H1 (cell line): ENCODE measurements around the gene CLTCL1. TPM values are rescaled to one million over a fixed set of nuclear protein-coding genes. Genes with fewer than 3 reads are reported as not detected.
A peak's percentile ranks its signal among the peaks of the same experiment; 100 is the strongest.

Experiments
- CTCF ChIA-PET: fragments of 300-600 bp; sonication (Branson Sonifier 250); formaldehyde crosslinking; loops from one replicate; lab custom pipeline; 2021; ENCODE audit not compliant: partially characterized antibody; lab: Charles Lee
- POLR2A ChIA-PET: fragments of 300-600 bp; sonication (Branson Sonifier 250); formaldehyde crosslinking; loops from one replicate; lab custom pipeline; 2021; ENCODE audit warnings: inconsistent platforms; ENCODE audit not compliant: partially characterized antibody; lab: Charles Lee
- DNase-seq, 2 experiments: peaks; one replicate each; pipeline versions ENCODE4 v3.0.0 to v3.0.0-alpha.2; 2010 to 2022; ENCODE audit warnings: low spot score in 2 of 2, low read depth in 1 of 2, mixed read lengths in 1 of 2
- FAIRE-seq: peaks from 2 replicates; lab custom pipeline; 2011; peaks lifted over from hg19 to GRCh38; lab: Jason Lieb, UNC
- H2AFZ ChIP-seq: 2 replicates; pipeline ENCODE4 v1.8.1; 2012; ENCODE audit warnings: low read length, inconsistent platforms
- H2AK5ac ChIP-seq: 2 replicates; pipeline ENCODE4 v1.6.1; 2013; ENCODE audit warnings: low read depth, low read length
- H2BK120ac ChIP-seq: replicated peaks from 2 replicates; pipeline ENCODE3; 2013; ENCODE audit warnings: low read depth, low read length, inconsistent platforms
- H2BK12ac ChIP-seq: 2 replicates; pipeline ENCODE4 v1.6.1; 2013; ENCODE audit warnings: low read depth, low read length
- H2BK15ac ChIP-seq: 2 replicates; pipeline ENCODE4 v1.6.1; 2013; ENCODE audit warnings: low read length
- H2BK20ac ChIP-seq: 2 replicates; pipeline ENCODE4 v1.6.1; 2013; ENCODE audit warnings: low read length
- H2BK5ac ChIP-seq: 2 replicates; pipeline ENCODE4 v1.6.1; 2013; ENCODE audit warnings: low read depth, low read length
- H3K14ac ChIP-seq: 2 replicates; pipeline ENCODE4 v1.6.1; 2013; ENCODE audit warnings: inconsistent platforms; ENCODE audit not compliant: insufficient read length
- H3K18ac ChIP-seq: 2 replicates; pipeline ENCODE4 v1.6.1; 2013; ENCODE audit warnings: low read length; ENCODE audit errors: extremely low read depth
- H3K23ac ChIP-seq: 2 replicates; pipeline ENCODE4 v1.6.1; 2013; ENCODE audit warnings: inconsistent platforms; ENCODE audit not compliant: insufficient read length
- H3K23me2 ChIP-seq: 2 replicates; pipeline ENCODE4 v1.6.1; 2013; ENCODE audit warnings: low read depth, low read length
- H3K27ac ChIP-seq: 2 replicates; pipeline ENCODE4 v1.6.1; 2011; ENCODE audit warnings: low read depth, low read length, inconsistent platforms
- H3K27me3 ChIP-seq, 4 experiments: replicated peaks in 1 of 4; 1 replicate in 1 of 4; 2 replicates in 3 of 4; pipeline versions ENCODE4 v1.6.1 to v1.8.1; 2011 to 2013; ENCODE audit warnings: low read length in 3 of 4, mild to moderate bottlenecking in 3 of 4, inconsistent platforms in 2 of 4, mixed read lengths in 2 of 4, moderate library complexity in 1 of 4; ENCODE audit not compliant: control insufficient read depth in 3 of 4, insufficient read depth in 3 of 4; ENCODE audit errors: extremely low read depth in 1 of 4
- H3K36me3 ChIP-seq, 4 experiments: 2 replicates each; pipeline versions ENCODE4 v1.6.1 to v1.8.1; 2011 to 2013; ENCODE audit warnings: mild to moderate bottlenecking in 4 of 4, low read length in 3 of 4, moderate library complexity in 2 of 4, control low read depth in 1 of 4, inconsistent platforms in 1 of 4; ENCODE audit not compliant: insufficient read depth in 4 of 4, control insufficient read depth in 2 of 4
- H3K4ac ChIP-seq: replicated peaks from 2 replicates; pipeline ENCODE3; 2013; ENCODE audit warnings: low read length, low read depth, mixed read lengths, inconsistent platforms; ENCODE audit not compliant: insufficient read length
- H3K4me1 ChIP-seq, 4 experiments: replicated peaks in 1 of 4; 1 replicate in 1 of 4; 2 replicates in 3 of 4; pipeline versions ENCODE4 v1.6.1 to v1.8.1; 2011 to 2013; ENCODE audit warnings: low read length in 3 of 4, inconsistent platforms in 2 of 4, mixed read lengths in 1 of 4; ENCODE audit not compliant: insufficient read depth in 4 of 4, control insufficient read depth in 3 of 4
- H3K4me2 ChIP-seq, 2 experiments: 2 replicates each; pipeline versions ENCODE4 v1.6.1 to v1.8.1; 2011 to 2013; ENCODE audit warnings: low read depth in 2 of 2, low read length in 2 of 2, control low read depth in 1 of 2, inconsistent platforms in 1 of 2, mild to moderate bottlenecking in 1 of 2; ENCODE audit not compliant: insufficient read depth in 1 of 2
- H3K4me3 ChIP-seq, 4 experiments: fragments of 200-600, 300-600 bp in 1 of 4; sonication (generic), shearing (Covaris generic), sonication (Bioruptor Twin) in 1 of 4; 2 replicates each; pipeline versions ENCODE4 v1.5.1 to v1.8.1; 2011 to 2016; ENCODE audit warnings: low read length in 4 of 4, low read depth in 3 of 4, control low read depth in 2 of 4, inconsistent platforms in 2 of 4, mild to moderate bottlenecking in 2 of 4, mixed read lengths in 1 of 4, moderate library complexity in 1 of 4; ENCODE audit not compliant: insufficient read depth in 2 of 4; ENCODE audit errors: extremely low read depth in 1 of 4
- H3K56ac ChIP-seq: replicated peaks from 2 replicates; pipeline ENCODE3; 2013; ENCODE audit warnings: low read depth, mild to moderate bottlenecking, mixed read lengths, low read length, inconsistent platforms; ENCODE audit not compliant: insufficient read length
- H3K79me1 ChIP-seq: 2 replicates; pipeline ENCODE4 v1.6.1; 2013; ENCODE audit warnings: low read depth, low read length, control low read depth
- H3K79me2 ChIP-seq, 2 experiments: 2 replicates each; pipeline versions ENCODE4 v1.6.1 to v1.8.1; 2012 to 2013; ENCODE audit warnings: low read length in 2 of 2, mild to moderate bottlenecking in 2 of 2, inconsistent platforms in 1 of 2; ENCODE audit not compliant: insufficient read depth in 2 of 2, control insufficient read depth in 1 of 2
- H3K9ac ChIP-seq, 4 experiments: replicated peaks in 1 of 4; 1 replicate in 1 of 4; 2 replicates in 3 of 4; pipeline versions ENCODE4 v1.6.1 to v1.8.1; 2011 to 2013; ENCODE audit warnings: low read depth in 3 of 4, low read length in 3 of 4, control low read depth in 2 of 4, mild to moderate bottlenecking in 2 of 4, moderate library complexity in 2 of 4, inconsistent platforms in 1 of 4; ENCODE audit errors: extremely low read depth in 1 of 4
- H3K9me3 ChIP-seq, 2 experiments: 2 replicates each; pipeline versions ENCODE4 v1.6.1 to v1.8.1; 2012 to 2013; ENCODE audit warnings: mild to moderate bottlenecking in 2 of 2, moderate library complexity in 2 of 2, control low read depth in 1 of 2, inconsistent platforms in 1 of 2, low read depth in 1 of 2, low read length in 1 of 2, mixed read lengths in 1 of 2; ENCODE audit not compliant: insufficient read depth in 2 of 2
- H4K20me1 ChIP-seq, 2 experiments: replicated peaks in 1 of 2; 2 replicates each; pipeline versions ENCODE3 to v1.8.1; 2011 to 2013; ENCODE audit warnings: inconsistent platforms in 2 of 2, low read length in 2 of 2, mild to moderate bottlenecking in 1 of 2; ENCODE audit not compliant: insufficient read depth in 2 of 2, control insufficient read depth in 1 of 2
- H4K5ac ChIP-seq: 2 replicates; pipeline ENCODE4 v1.6.1; 2013; ENCODE audit warnings: low read length, low read depth, mixed read lengths, inconsistent platforms; ENCODE audit not compliant: insufficient read length
- H4K8ac ChIP-seq: 2 replicates; pipeline ENCODE4 v1.8.0; 2013; ENCODE audit warnings: mild to moderate bottlenecking, moderate library complexity, low read length, inconsistent platforms; ENCODE audit not compliant: insufficient read depth; ENCODE audit errors: extremely low read depth
- H4K91ac ChIP-seq: replicated peaks from 2 replicates; pipeline ENCODE3; 2013; ENCODE audit warnings: low read length, mixed read lengths, inconsistent platforms; ENCODE audit not compliant: insufficient read length
- CTCF ChIP-seq, 3 experiments: IDR thresholded peaks; 1 replicate in 2 of 3; 2 replicates in 1 of 3; pipeline versions ENCODE4 v1.5.1 to v1.6.1; 2011; ENCODE audit warnings: low read length in 3 of 3, mild to moderate bottlenecking in 3 of 3, inconsistent platforms in 2 of 3, low read depth in 1 of 3, moderate library complexity in 1 of 3; ENCODE audit not compliant: insufficient read depth in 1 of 3; ENCODE audit errors: control extremely low read depth in 1 of 3
- RAD21 ChIP-seq, 2 experiments: IDR thresholded peaks in 1 of 2; conservative IDR thresholded peaks in 1 of 2; 2 replicates each; pipeline ENCODE4 v1.6.1; 2011; ENCODE audit warnings: low read depth in 2 of 2, low read length in 2 of 2, improper control_type of control experiment in 1 of 2, inconsistent platforms in 1 of 2, mild to moderate bottlenecking in 1 of 2, moderate library complexity in 1 of 2
- SP1 ChIP-seq: IDR thresholded peaks from 2 replicates; pipeline ENCODE4 v1.6.1; 2011; ENCODE audit warnings: low read depth, low read length
- WGBS, 2 experiments: shearing (Covaris generic) in 1 of 2; methylation state at CpG; one replicate each; pipeline versions ENCODE4 v1.1.6 to v1.1.7; 2013 to 2015; ENCODE audit warnings: low lambda C conversion rate in 2 of 2, mixed read lengths in 2 of 2, inconsistent platforms in 1 of 2, low coverage in 1 of 2, missing lambda C conversion rate in 1 of 2; ENCODE audit not compliant: insufficient replicate concordance in 2 of 2, insufficient coverage in 1 of 2, insufficient read length in 1 of 2; ENCODE audit errors: extremely low coverage in 1 of 2, missing lambda C conversion rate in 1 of 2; 5-methylcytosine and 5-hydroxymethylcytosine counted together
- polyA plus RNA-seq, 7 experiments: library from polyadenylated mRNA; depleted of rRNA in 3 of 7; stranded (reverse) in 5 of 7; unstranded in 2 of 7; fragments of >200 nt in 5 of 7; fragments of 200-250 nt in 2 of 7; gene quantifications; 1 replicate in 5 of 7; 2 replicates in 1 of 7; 4 replicates in 1 of 7; pipeline versions ENCODE4 v1.2.1 to v1.2.3, GENCODE V29; 2011 to 2013; ENCODE audit warnings: missing spikeins in 2 of 7, mixed read lengths in 2 of 7
- total RNA-seq: library from RNA; stranded (reverse); fragmentation: NEBNext Ultra II Directional; extraction: Animal tissue kit (Norgen Biotek cat#: 25700); gene quantifications from 2 replicates; pipeline ENCODE4 v1.2.1, GENCODE V29; 2021

Gene CLTCL1
- total and polyA plus RNA-seq, 2 of the 8 experiments (the other 6 are each of a cell fraction or from before 2014, with no cell fraction given), result 12.4 to 17.0 TPM

- Histone ChIP-seq H2BK5ac (no peak overlapping the region), H3K36me3 (no peaks in the 10 kb centered on the region), H4K5ac (no peak overlapping the region), H2BK120ac (no peak overlapping the region), H3K23me2 (peaks cover 10% of the 10 kb centered on the region), H3K4me3 (no peak overlapping the region), H3K9ac (no peak overlapping the region), H3K18ac (no peak overlapping the region), H2BK20ac (no peak overlapping the region), H3K56ac (no peak overlapping the region), H4K20me1 (peaks cover 2 to 11% of the 10 kb centered on the region in 2 experiments), H3K9me3 (no peaks in the 10 kb centered on the region), H2AFZ (no peak overlapping the region), H3K79me1 (peaks cover 13% of the 10 kb centered on the region), H3K14ac (no peak overlapping the region), H3K4me2 (peak overlapping the region in 1 of 2 experiments; percentile 95; a peak in 1 of 4 replicates), H4K8ac (no peak overlapping the region; the same call in 1 of the 2 replicates), H2BK15ac (peak overlapping the region; percentile 61; the same call in 1 of the 2 replicates), H3K79me2 (peaks cover 5 to 17% of the 10 kb centered on the region in 2 experiments; a peak in 3 of 4 replicates), H2AK5ac (no peak overlapping the region), H3K4me1 (peaks cover 0 to 20% (median 13%) of the 10 kb centered on the region in 4 experiments; a peak in 6 of 7 replicates), H3K27ac (no peak overlapping the region), H4K91ac (no peak overlapping the region), H3K4ac (no peak overlapping the region), H3K23ac (no peak overlapping the region), H3K27me3 (peaks cover 20 to 46% (median 38%) of the 10 kb centered on the region in 4 experiments), H2BK12ac (no peak overlapping the region)
- POLR2A ChIA-PET, result interaction anchor here (1.5 to 2.2 kb wide), 2 partner anchors 9 to 41 kb away, joined by 4 to 9 read pairs; no protein-coding TSS in a partner anchor
- CTCF ChIA-PET, result interaction anchor here (1.1 to 2.3 kb wide), 6 partner anchors 10 to 119 kb away, joined by 3 to 11 read pairs (median 5); partner anchors contain the start of gene ESS2
- WGBS, 2 experiments, result 88% methylated on average over 17 of the region's 17 CpGs; no CpG with 5 or more reads in 1 of the 2 experiments
- FAIRE-seq, result no peak
- TF ChIP-seq RAD21 (IDR thresholded peaks at IDR 0.05 in 1 of 2, conservative IDR thresholded peaks at IDR 0.05 in 1 of 2; ENCODE audit: low read depth in 2 of 2, low read length in 2 of 2) (peak; percentile 24 to 43; a peak in 3 of 4 replicates), SP1 (no peak), CTCF (IDR thresholded peaks at IDR 0.05; ENCODE audit: control extremely low read depth in 1 of 3, insufficient read depth in 1 of 3, low read depth in 1 of 3, low read length in 3 of 3) (peak; percentile 32 to 63 (median 40))
- no peak for DNase-seq
These were observed 123.2 kb downstream of the CLTCL1 start for GRCh38 chr22:19168088-19168890.
